Measurements from ENCODE around the gene CHMP2A.
A peak's percentile ranks its signal among the peaks of the same experiment; 100 is the strongest.

CHMP2A gene

GRCh38 chr19:58584498-58585441, 29.9 kb upstream of the CHMP2A start:
- Histone ChIP-seq H3K79me1 (ENCODE audit: low read depth, low read length) (peaks cover 13% of the 10 kb centered on the region), H2BK12ac (ENCODE audit: low read length) (no peak overlapping the region), H2AK5ac (ENCODE audit: low read depth, low read length) (no peak overlapping the region), H3K4me3 (ENCODE audit: low read length in 2 of 2) (no peak overlapping the region), H3K14ac (ENCODE audit: low read length) (no peak overlapping the region), H3K9ac (ENCODE audit: low read depth, low read length, poor library complexity) (no peak overlapping the region), H3K9me3 (replicated peaks in 1 of 2; ENCODE audit: control insufficient read depth in 2 of 2, insufficient read depth in 1 of 2, low read depth in 1 of 2, low read length in 2 of 2) (peaks cover 0 to 5% of the 10 kb centered on the region in 2 donors), H3K18ac (ENCODE audit: low read length) (no peak overlapping the region), H4K91ac (ENCODE audit: low read depth, low read length, poor library complexity) (no peak overlapping the region), H3K4me1 (ENCODE audit: control insufficient read depth in 2 of 2, insufficient read depth in 1 of 2, low read depth in 1 of 2, low read length in 2 of 2) (peaks cover 0 to 2% of the 10 kb centered on the region in 2 donors), H4K8ac (ENCODE audit: low read depth, low read length) (no peak overlapping the region), H3K23ac (ENCODE audit: low read depth, low read length, poor library complexity) (no peak overlapping the region), H2BK15ac (ENCODE audit: low read length) (no peak overlapping the region), H3K27ac (replicated peaks; ENCODE audit: low read length) (no peak overlapping the region), H3K4me2 (ENCODE audit: insufficient read depth, low read length, poor library complexity, severe bottlenecking) (no peak overlapping the region), H2BK5ac (ENCODE audit: low read length) (no peak overlapping the region), H3K4ac (ENCODE audit: low read length) (no peak overlapping the region), H2AFZ (ENCODE audit: low read length) (no peak overlapping the region), H2BK120ac (ENCODE audit: low read depth, low read length) (no peak overlapping the region), H3K27me3 (ENCODE audit: control insufficient read depth in 3 of 3, insufficient read depth in 3 of 3, low read depth in 1 of 3, low read length in 3 of 3) (no peaks in the 10 kb centered on the region), H3K36me3 (replicated peaks in 1 of 2; ENCODE audit: control insufficient read depth in 2 of 2, insufficient read depth in 2 of 2, low read length in 2 of 2) (peaks cover 26 to 49% of the 10 kb centered on the region in 2 donors)
- no CpG with 5 or more reads among the region's 9 CpGs for WGBS, 2 donors (ENCODE audit: extremely low coverage in 2 of 2, insufficient read length in 2 of 2, insufficient replicate concordance in 1 of 2)
- no peak for DNase-seq (ENCODE audit: low spot score)

- peaks cover 0 to 5% of the 10 kb centered on the region in 2 donors for H3K9me3 ChIP-seq (replicated peaks in 1 of 2; ENCODE audit: control insufficient read depth in 2 of 2, insufficient read depth in 1 of 2, low read depth in 1 of 2, low read length in 2 of 2)
- H3K4me2 ChIP-seq (ENCODE audit: insufficient read depth, low read length, poor library complexity, severe bottlenecking), result no peak overlapping the region
- no peak for DNase-seq (ENCODE audit: low spot score)
- no peak overlapping the region for H3K27ac ChIP-seq (replicated peaks; ENCODE audit: low read length)
- H3K4me1 ChIP-seq (ENCODE audit: control insufficient read depth in 2 of 2, insufficient read depth in 1 of 2, low read depth in 1 of 2, low read length in 2 of 2), result peaks cover 0 to 2% of the 10 kb centered on the region in 2 donors
- H3K14ac ChIP-seq (ENCODE audit: low read length), result no peak overlapping the region
- H2BK5ac ChIP-seq (ENCODE audit: low read length), result no peak overlapping the region
- no peak overlapping the region for H2BK12ac ChIP-seq (ENCODE audit: low read length)
- no peak overlapping the region for H3K4me3 ChIP-seq (ENCODE audit: low read length in 2 of 2)
- H3K27me3 ChIP-seq (ENCODE audit: control insufficient read depth in 3 of 3, insufficient read depth in 3 of 3, low read depth in 1 of 3, low read length in 3 of 3), result no peaks in the 10 kb centered on the region
- no peak overlapping the region for H3K18ac ChIP-seq (ENCODE audit: low read length)
- no peak overlapping the region for H4K8ac ChIP-seq (ENCODE audit: low read depth, low read length)
- no peak overlapping the region for H3K9ac ChIP-seq (ENCODE audit: low read depth, low read length, poor library complexity)
- no peak overlapping the region for H2AK5ac ChIP-seq (ENCODE audit: low read depth, low read length)
- peaks cover 16% of the 10 kb centered on the region for H3K79me1 ChIP-seq (ENCODE audit: low read depth, low read length)
- no peak overlapping the region for H3K4ac ChIP-seq (ENCODE audit: low read length)
- H2BK15ac ChIP-seq (ENCODE audit: low read length), result peak overlapping the region; percentile 37
- no peak overlapping the region for H2AFZ ChIP-seq (ENCODE audit: low read length)
- no CpG with 5 or more reads among the region's 6 CpGs for WGBS, 2 donors (ENCODE audit: extremely low coverage in 2 of 2, insufficient read length in 2 of 2, insufficient replicate concordance in 1 of 2)
- H3K23ac ChIP-seq (ENCODE audit: low read depth, low read length, poor library complexity), result no peak overlapping the region
- no peak overlapping the region for H4K91ac ChIP-seq (ENCODE audit: low read depth, low read length, poor library complexity)
- peak overlapping the region; percentile 72 for H2BK120ac ChIP-seq (ENCODE audit: low read depth, low read length)
- H3K36me3 ChIP-seq (replicated peaks in 1 of 2; ENCODE audit: control insufficient read depth in 2 of 2, insufficient read depth in 2 of 2, low read length in 2 of 2), result peaks cover 26 to 62% of the 10 kb centered on the region in 2 donors
Observed at GRCh38 chr19:58582985-58583384, 28.1 kb upstream of the CHMP2A start.

- Histone ChIP-seq H3K9me3 (replicated peaks in 1 of 2; ENCODE audit: control insufficient read depth in 2 of 2, insufficient read depth in 1 of 2, low read depth in 1 of 2, low read length in 2 of 2) (peaks cover 0 to 5% of the 10 kb centered on the region in 2 donors), H4K91ac (ENCODE audit: low read depth, low read length, poor library complexity) (no peak overlapping the region), H3K4me2 (ENCODE audit: insufficient read depth, low read length, poor library complexity, severe bottlenecking) (no peak overlapping the region), H3K36me3 (replicated peaks in 1 of 2; ENCODE audit: control insufficient read depth in 2 of 2, insufficient read depth in 2 of 2, low read length in 2 of 2) (peaks cover 26 to 71% of the 10 kb centered on the region in 2 donors), H3K4me1 (ENCODE audit: control insufficient read depth in 2 of 2, insufficient read depth in 1 of 2, low read depth in 1 of 2, low read length in 2 of 2) (peaks cover 0 to 2% of the 10 kb centered on the region in 2 donors), H2BK120ac (ENCODE audit: low read depth, low read length) (peak overlapping the region; percentile 91), H3K27ac (replicated peaks; ENCODE audit: low read length) (no peak overlapping the region), H2AFZ (ENCODE audit: low read length) (no peak overlapping the region), H2BK15ac (ENCODE audit: low read length) (peak overlapping the region; percentile 85), H4K8ac (ENCODE audit: low read depth, low read length) (peak overlapping the region; percentile 3), H3K9ac (ENCODE audit: low read depth, low read length, poor library complexity) (peak overlapping the region; percentile 60), H3K14ac (ENCODE audit: low read length) (peak overlapping the region; percentile 97), H3K27me3 (ENCODE audit: control insufficient read depth in 3 of 3, insufficient read depth in 3 of 3, low read depth in 1 of 3, low read length in 3 of 3) (no peaks in the 10 kb centered on the region), H3K79me1 (ENCODE audit: low read depth, low read length) (peaks cover 19% of the 10 kb centered on the region), H3K4ac (ENCODE audit: low read length) (peak overlapping the region; percentile 53), H2AK5ac (ENCODE audit: low read depth, low read length) (peak overlapping the region; percentile 53), H3K23ac (ENCODE audit: low read depth, low read length, poor library complexity) (no peak overlapping the region), H3K4me3 (ENCODE audit: low read length in 2 of 2) (no peak overlapping the region), H2BK5ac (ENCODE audit: low read length) (peak overlapping the region; percentile 90), H2BK12ac (ENCODE audit: low read length) (peak overlapping the region; percentile 94), H3K18ac (ENCODE audit: low read length) (peak overlapping the region; percentile 65)
- peak; percentile 76 for DNase-seq (ENCODE audit: low spot score)
- no CpG with 5 or more reads among the region's 62 CpGs for WGBS, 2 donors (ENCODE audit: extremely low coverage in 2 of 2, insufficient read length in 2 of 2, insufficient replicate concordance in 1 of 2)
Observed at GRCh38 chr19:58581227-58582141, 26.6 kb upstream of the CHMP2A start.
